IPS DF 19.7 (cell line): ENCODE measurements around the gene EFHB.
A peak's percentile ranks its signal among the peaks of the same experiment; 100 is the strongest.
"Not testable (repeated sequence)": the region's sequence is repeated elsewhere in the genome, so short reads cannot be mapped to it uniquely, and the experiment has no call there.

Experiments used
- DNase-seq: peaks from one replicate; pipeline ENCODE4 v3.0.0-alpha.2; 2013; ENCODE audit warnings: low read depth, low spot score

EFHB gene

GRCh38 chr3:19931767-19932188 lies 2.2 kb downstream of the EFHB start:
- no peak for DNase-seq

GRCh38 chr3:19931180-19931692 lies 2.8 kb downstream of the EFHB start:
- no peak for DNase-seq

- DNase-seq = no peak
Observed at GRCh38 chr3:19920401-19921080, 13.5 kb downstream of the EFHB start.

- DNase-seq = no peak
Observed at GRCh38 chr3:19917167-19917566, 16.9 kb downstream of the EFHB start.

GRCh38 chr3:19911452-19911851 lies 22.6 kb downstream of the EFHB start:
- DNase-seq = no peak

- no peak for DNase-seq
Observed at GRCh38 chr3:19907523-19907922, 26.5 kb downstream of the EFHB start.

GRCh38 chr3:19903649-19904048 lies 30.4 kb downstream of the EFHB start:
- no peak for DNase-seq

GRCh38 chr3:19901918-19902317 lies 32.1 kb downstream of the EFHB start:
- no peak for DNase-seq

- no peak for DNase-seq
Observed at GRCh38 chr3:19901337-19901736, 32.7 kb downstream of the EFHB start.

GRCh38 chr3:19899833-19900232 lies 34.2 kb downstream of the EFHB start:
- DNase-seq = not testable (repeated sequence)

GRCh38 chr3:19899264-19899663 lies 34.8 kb downstream of the EFHB start:
- no peak for DNase-seq

- DNase-seq = no peak
Observed at GRCh38 chr3:19898721-19899120, 35.3 kb downstream of the EFHB start.

GRCh38 chr3:19891740-19892139 lies 42.3 kb downstream of the EFHB start:
- DNase-seq = no peak

GRCh38 chr3:19888428-19889152 lies 45.4 kb downstream of the EFHB start:
- no peak for DNase-seq

GRCh38 chr3:19887122-19887521 lies 46.9 kb downstream of the EFHB start:
- DNase-seq = not testable (repeated sequence)

- DNase-seq = no peak
Observed at GRCh38 chr3:19886404-19886803, 47.6 kb downstream of the EFHB start.

GRCh38 chr3:19885468-19885867 lies 48.5 kb downstream of the EFHB start:
- peak; percentile 45 for DNase-seq

- DNase-seq = no peak
Observed at GRCh38 chr3:19881852-19882251, 52.2 kb downstream of the EFHB start.

- DNase-seq = peak; percentile 17
Observed at GRCh38 chr3:19881036-19881435, 53.0 kb downstream of the EFHB start.

- no peak for DNase-seq
Observed at GRCh38 chr3:19877656-19878055, 56.4 kb downstream of the EFHB start.

GRCh38 chr3:19866751-19867347 lies 67.2 kb downstream of the EFHB start:
- DNase-seq = peak; percentile 15

GRCh38 chr3:19855318-19855717 lies 78.7 kb downstream of the EFHB start:
- not testable (repeated sequence) for DNase-seq

- DNase-seq = not testable (repeated sequence)
Observed at GRCh38 chr3:19846609-19847008, 87.4 kb downstream of the EFHB start.
